Heart left ventricle (tissue), 16 donors: ENCODE measurements around the gene CHD2. TPM values are rescaled to one million over a fixed set of nuclear protein-coding genes. Genes with fewer than 3 reads are reported as not detected.

Experiments used
- ATAC-seq, 4 donors: fragments of 200-7000 bp; cut with Tn5 transposase; one replicate each; pipeline ENCODE4 v1.9.1; 2020 to 2022; ENCODE audit warnings: moderate library complexity in 4 of 4, mild to moderate bottlenecking in 3 of 4, moderate number of reproducible peaks in 1 of 4
- DNase-seq, 5 donors: peaks; one replicate each; pipeline ENCODE4 v3.0.0-alpha.2; 2020
- H3K27ac ChIP-seq, 12 donors: fragments of 200-600 bp; sonication (generic) in 4 of 12; one replicate each; pipeline versions ENCODE4 v1.5.0 to v1.8.0; 2016 to 2022; ENCODE audit warnings: mild to moderate bottlenecking in 2 of 12
- H3K27me3 ChIP-seq, 9 donors: fragments of 200-600 bp; sonication (generic) in 2 of 9; one replicate each; pipeline versions ENCODE4 v1.5.1 to v1.8.0; 2016 to 2022; ENCODE audit warnings: mild to moderate bottlenecking in 3 of 9
- H3K36me3 ChIP-seq, 9 donors: fragments of 200-600 bp; sonication (generic) in 2 of 9; one replicate each; pipeline versions ENCODE4 v1.5.0 to v1.8.0; 2018 to 2022; ENCODE audit warnings: mild to moderate bottlenecking in 2 of 9
- H3K4me1 ChIP-seq, 12 donors: fragments of 200-600 bp; sonication (generic) in 4 of 12; one replicate each; pipeline versions ENCODE4 v1.5.0 to v1.8.0; 2016 to 2022; ENCODE audit warnings: mild to moderate bottlenecking in 3 of 12
- H3K4me3 ChIP-seq, 12 donors: fragments of 200-600 bp; sonication (generic) in 4 of 12; one replicate each; pipeline versions ENCODE4 v1.5.0 to v1.8.0; 2017 to 2022; ENCODE audit warnings: mild to moderate bottlenecking in 9 of 12, moderate library complexity in 4 of 12
- H3K9me3 ChIP-seq, 12 donors: fragments of 200-600 bp; sonication (generic) in 4 of 12; one replicate each; pipeline versions ENCODE4 v1.5.0 to v1.8.0; 2016 to 2022; ENCODE audit warnings: mild to moderate bottlenecking in 1 of 12
- CTCF ChIP-seq, 12 donors: fragments of 200-600 bp; sonication (generic) in 4 of 12; IDR thresholded peaks; one replicate each; pipeline versions ENCODE4 v1.5.0 to v1.8.0; 2018 to 2022; ENCODE audit warnings: antibody characterized with exemption in 12 of 12, mild to moderate bottlenecking in 5 of 12
- POLR2A ChIP-seq, 2 donors: fragments of 450-650 bp; IDR thresholded peaks; one replicate each; pipeline ENCODE4 v1.6.1; 2017; ENCODE audit warnings: antibody characterized with exemption in 2 of 2, mild to moderate bottlenecking in 2 of 2, moderate library complexity in 2 of 2
- WGBS, 4 donors: extraction: QIAGEN DNeasy Blood & Tissue Kit in 2 of 4; methylation state at CpG; one replicate each; pipeline versions ENCODE4 v1.1.5 to v1.1.7; 2013 to 2018; 5-methylcytosine and 5-hydroxymethylcytosine counted together
- intact Hi-C, 10 donors: fragments of 100-400 bp; cut with DNase I; formaldehyde crosslinking; loops; one replicate each; pipeline versions ENCODE4 v1.11.1 to v1.14.2; 2022
- polyA plus RNA-seq, 2 donors: library from polyadenylated mRNA; stranded (reverse); fragments of 200-250 nt; gene quantifications; one replicate each; pipeline ENCODE4 v1.2.3, GENCODE V29; 2013
- total RNA-seq, 9 donors: library from RNA; depleted of rRNA in 2 of 9; stranded (reverse); fragments of >200 nt in 2 of 9; fragmentation: NEBNext Ultra II Directional in 3 of 9; extraction: Animal tissue kit (Norgen Biotek cat#: 25700) in 3 of 9; gene quantifications; one replicate each; pipeline versions ENCODE4 v1.1.0 to v1.2.4, GENCODE V29; 2016 to 2023
- donor health status: ischemic (EF 13 %, LVEDD 7.1; RV severe dilation, severe dysfunction).
- donor health status: healthy with polysubstance abuse.
- donor health status: DM: no; HTN: yes; CAD: no.
- donor health status: DM: no; HTN: no; CAD: no.
- donor health status: ischemic (EF 25% LVEDD 6.9; RV normal size, moderate dysfunction).
- donor health status: ischemic (EF 25% LVEDD 5.7; RV mildly dilated, moderate dysfunction).
- donor health status: healthy.
- donor health status: DM: yes; HTN: yes; CAD: no.
- donor health status: ischemic (EF 35%, LVEDD 5.7; RV mildly dilated, moderate dysfunction).
- donor health status: nonischemic (EF 11% LVEDD 7.7; RV severe dilation, severe dysfunction).
- donor health status: DM: yes; HTN: yes; CAD: no.
- donor health status: PGD.
- donor health status: ischemic (EF 29% LVEDD 5.4; RV normal size, mild dysfunction).
- donor health status: nonischemic (EF 23%, LVEDD 6.1; RV moderate dilation, normal function).

The CHD2 gene
- total and polyA plus RNA-seq, 11 donors, result 23.1 to 76.8 (median 41.6) TPM

- peaks cover 0 to 95% (median 76%) of the 10 kb centered on the region in 12 donors for H3K4me1 ChIP-seq
- TF ChIP-seq CTCF (IDR thresholded peaks at IDR 0.05), result no peak
- TF ChIP-seq POLR2A (IDR thresholded peaks at IDR 0.05), result no peak
- peak overlapping the region in 8 of 12 donors; percentile 2 to 73 (median 34) for H3K27ac ChIP-seq
- intact Hi-C loops, result loop anchor here in 1 of 10 donors (5.0 kb wide), 1 partner anchor 123 kb away; no protein-coding TSS in a partner anchor
- H3K27me3 ChIP-seq, result no peaks in the 10 kb centered on the region
- DNase-seq (no peak), ATAC-seq (peak; percentile 2 to 35 (median 22))
- peaks cover 0 to 66% (median 17%) of the 10 kb centered on the region in 9 donors for H3K36me3 ChIP-seq
- H3K4me3 ChIP-seq, result no peak overlapping the region
- 47 to 66% (median 50%) methylated on average over 5 of the region's 5 CpGs for WGBS, 4 donors
- no peaks in the 10 kb centered on the region for H3K9me3 ChIP-seq
Measured at GRCh38 chr15:92920595-92921161, 20.6 kb downstream of the CHD2 start.

GRCh38 chr15:92921215-92922131 lies 21.3 kb downstream of the CHD2 start:
- Histone ChIP-seq H3K27me3 (no peaks in the 10 kb centered on the region), H3K27ac (peak overlapping the region in 9 of 12 donors; percentile 1 to 73 (median 33)), H3K4me1 (peaks cover 0 to 93% (median 68%) of the 10 kb centered on the region in 12 donors), H3K4me3 (no peak overlapping the region), H3K9me3 (no peaks in the 10 kb centered on the region), H3K36me3 (peaks cover 0 to 74% (median 25%) of the 10 kb centered on the region in 9 donors)
- ATAC-seq (peak in 3 of 4 donors; percentile 4 to 16 (median 13)), DNase-seq (no peak)
- 69 to 82% (median 72%) methylated on average over 4 of the region's 4 CpGs for WGBS, 4 donors
- intact Hi-C loops, result loop anchor here in 1 of 10 donors (5.0 kb wide), 1 partner anchor 124 kb away; no protein-coding TSS in a partner anchor
- TF ChIP-seq CTCF (IDR thresholded peaks at IDR 0.05), result no peak
- no peak for TF ChIP-seq POLR2A (IDR thresholded peaks at IDR 0.05)

- intact Hi-C loops, result loop anchor here in 1 of 10 donors (5.0 kb wide), 1 partner anchor 125 kb away; no protein-coding TSS in a partner anchor
- DNase-seq, result no peak
- TF ChIP-seq POLR2A (IDR thresholded peaks at IDR 0.05) (no peak), CTCF (IDR thresholded peaks at IDR 0.05) (no peak)
- Histone ChIP-seq H3K27ac (peak overlapping the region in 6 of 12 donors; percentile 25 to 73 (median 41)), H3K9me3 (no peaks in the 10 kb centered on the region), H3K4me3 (no peak overlapping the region), H3K36me3 (peaks cover 0 to 74% (median 33%) of the 10 kb centered on the region in 9 donors), H3K4me1 (peaks cover 0 to 83% (median 58%) of the 10 kb centered on the region in 12 donors), H3K27me3 (no peaks in the 10 kb centered on the region)
- ATAC-seq, result peak in 2 of 4 donors; percentile 19 to 38
- 53 to 65% (median 55%) methylated on average over 5 of the region's 5 CpGs for WGBS, 4 donors
Measured at GRCh38 chr15:92922418-92923002, 22.4 kb downstream of the CHD2 start.
